Keratinocyte (primary cell): ENCODE results near the gene HMCN2. TPM values are rescaled to one million over a fixed set of nuclear protein-coding genes. Genes with fewer than 3 reads are reported as not detected.

Experiments
- DNase-seq: peaks from one replicate; pipeline ENCODE4 v3.0.0-alpha.2; 2011; ENCODE audit warnings: low read depth, missing footprints, low spot score
- FAIRE-seq: peaks from 2 replicates; lab custom pipeline; 2011; peaks lifted over from hg19 to GRCh38; lab: Jason Lieb, UNC
- H2AFZ ChIP-seq: 2 replicates; pipeline ENCODE4 v1.6.0; 2012; ENCODE audit warnings: low read length, control low read depth, inconsistent platforms; ENCODE audit not compliant: control insufficient read depth
- H3K27ac ChIP-seq: 2 replicates; pipeline ENCODE4 v1.5.1; 2011; ENCODE audit warnings: low read length; ENCODE audit not compliant: control insufficient read depth, insufficient read depth
- H3K27me3 ChIP-seq: 3 replicates; pipeline ENCODE4 v1.6.0; 2011; ENCODE audit warnings: low read length; ENCODE audit not compliant: control insufficient read depth, insufficient read depth; ENCODE audit errors: extremely low read depth
- H3K36me3 ChIP-seq, 2 experiments: 2 replicates in 1 of 2; 3 replicates in 1 of 2; pipeline ENCODE4 v1.5.1; 2011; ENCODE audit warnings: low read length in 2 of 2, mild to moderate bottlenecking in 1 of 2; ENCODE audit not compliant: control insufficient read depth in 2 of 2, insufficient read depth in 2 of 2; ENCODE audit errors: extremely low read depth in 1 of 2
- H3K4me1 ChIP-seq: 3 replicates; pipeline ENCODE4 v1.5.1; 2011; ENCODE audit warnings: low read length; ENCODE audit not compliant: control insufficient read depth, insufficient read depth; ENCODE audit errors: extremely low read depth
- H3K4me2 ChIP-seq: 3 replicates; pipeline ENCODE4 v1.6.0; 2011; ENCODE audit warnings: low read depth, low read length; ENCODE audit not compliant: control insufficient read depth, insufficient read depth; ENCODE audit errors: extremely low read depth
- H3K4me3 ChIP-seq, 3 experiments: fragments of 200-600 bp in 1 of 3; sonication (generic) in 1 of 3; 2 replicates in 2 of 3; 3 replicates in 1 of 3; pipeline ENCODE4 v1.5.1; 2011 to 2016; ENCODE audit warnings: low read length in 3 of 3, mild to moderate bottlenecking in 3 of 3, control low read depth in 2 of 3, inconsistent platforms in 1 of 3, low read depth in 1 of 3, mixed read lengths in 1 of 3, mixed run types in 1 of 3, moderate library complexity in 1 of 3; ENCODE audit not compliant: control insufficient read depth in 2 of 3, insufficient read depth in 2 of 3; ENCODE audit errors: extremely low read depth in 1 of 3
- H3K79me2 ChIP-seq: 2 replicates; pipeline ENCODE4 v1.6.0; 2012; ENCODE audit warnings: low read length; ENCODE audit not compliant: control insufficient read depth, insufficient read depth
- H3K9ac ChIP-seq: 3 replicates; pipeline ENCODE4 v1.6.0; 2011; ENCODE audit warnings: low read length; ENCODE audit not compliant: control insufficient read depth, insufficient read depth; ENCODE audit errors: extremely low read depth
- H3K9me1 ChIP-seq: 3 replicates; pipeline ENCODE4 v1.6.0; 2011; ENCODE audit warnings: low read length; ENCODE audit not compliant: control insufficient read depth, insufficient read depth; ENCODE audit errors: extremely low read depth
- H3K9me3 ChIP-seq: 2 replicates; pipeline ENCODE4 v1.5.1; 2012; ENCODE audit warnings: low read depth, low read length; ENCODE audit not compliant: control insufficient read depth
- H4K20me1 ChIP-seq: 3 replicates; pipeline ENCODE4 v1.6.0; 2011; ENCODE audit warnings: low read length; ENCODE audit not compliant: control insufficient read depth, insufficient read depth; ENCODE audit errors: extremely low read depth
- EZH2 ChIP-seq: IDR thresholded peaks from one replicate; pipeline ENCODE4 v1.6.1; 2012; ENCODE audit warnings: inconsistent platforms, mild to moderate bottlenecking, low read length, moderate library complexity
- dilution Hi-C: fragments of 300-500 bp; cut with MboI; formaldehyde crosslinking; loops from one replicate; pipeline ENCODE4 v1.7.0; 2020; ENCODE audit warnings: low sequenced_read_pairs; ENCODE audit not compliant: extremely low pct_ligation_motif_present
- polyA plus RNA-seq, 5 experiments: library from polyadenylated mRNA; depleted of rRNA in 3 of 5; stranded (reverse) in 3 of 5; stranded (forward) in 1 of 5; unstranded in 1 of 5; fragments of >200 nt; gene quantifications; 1 replicate in 1 of 5; 2 replicates in 3 of 5; 3 replicates in 1 of 5; pipeline versions ENCODE4 v1.2.1 to v1.2.3, GENCODE V29; 2011 to 2012; ENCODE audit warnings: missing spikeins in 2 of 5, low read depth in 1 of 5, low replicate concordance in 1 of 5
- TF ChIP-seq, protein P1 (sequence below), 3 experiments: IDR thresholded peaks in 1 of 3; conservative IDR thresholded peaks in 1 of 3; optimal IDR thresholded peaks in 1 of 3; 2 replicates in 2 of 3; 3 replicates in 1 of 3; pipeline versions ENCODE3 to v1.5.1; 2011; ENCODE audit warnings: low read length in 3 of 3, mild to moderate bottlenecking in 3 of 3, moderate library complexity in 2 of 3, control low read depth in 1 of 3, inconsistent platforms in 1 of 3; ENCODE audit not compliant: insufficient read depth in 2 of 3; ENCODE audit errors: extremely low read depth in 1 of 3

The HMCN2 gene
- polyA plus RNA-seq, 1 donor (not counting 4 experiments of a cell fraction or from before 2014, with no cell fraction given), result not detected

DNA sequence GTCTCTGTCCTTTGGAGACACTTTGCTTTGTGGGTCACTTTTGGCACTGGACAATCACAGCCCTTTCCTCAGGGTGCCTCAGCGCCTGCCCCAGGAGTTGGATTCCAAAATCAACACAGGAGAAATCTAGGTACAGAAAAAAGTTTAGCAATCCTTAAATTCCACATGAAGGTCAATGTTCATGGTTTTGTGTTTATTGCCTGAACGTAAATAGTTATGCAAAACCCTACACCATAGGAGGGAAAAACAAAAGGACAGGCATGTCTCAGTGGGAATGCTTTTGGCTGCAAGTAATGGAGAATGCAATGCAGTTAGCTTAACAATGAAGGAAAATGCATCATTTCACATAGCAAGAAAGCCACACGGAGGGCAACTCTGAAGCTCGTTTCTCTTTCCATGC lies 6.5 kb upstream of the HMCN2 start:
- no peak overlapping the region for H3K27ac ChIP-seq
- dilution Hi-C loops, result no loop called here
- TF ChIP-seq, protein P1, sequence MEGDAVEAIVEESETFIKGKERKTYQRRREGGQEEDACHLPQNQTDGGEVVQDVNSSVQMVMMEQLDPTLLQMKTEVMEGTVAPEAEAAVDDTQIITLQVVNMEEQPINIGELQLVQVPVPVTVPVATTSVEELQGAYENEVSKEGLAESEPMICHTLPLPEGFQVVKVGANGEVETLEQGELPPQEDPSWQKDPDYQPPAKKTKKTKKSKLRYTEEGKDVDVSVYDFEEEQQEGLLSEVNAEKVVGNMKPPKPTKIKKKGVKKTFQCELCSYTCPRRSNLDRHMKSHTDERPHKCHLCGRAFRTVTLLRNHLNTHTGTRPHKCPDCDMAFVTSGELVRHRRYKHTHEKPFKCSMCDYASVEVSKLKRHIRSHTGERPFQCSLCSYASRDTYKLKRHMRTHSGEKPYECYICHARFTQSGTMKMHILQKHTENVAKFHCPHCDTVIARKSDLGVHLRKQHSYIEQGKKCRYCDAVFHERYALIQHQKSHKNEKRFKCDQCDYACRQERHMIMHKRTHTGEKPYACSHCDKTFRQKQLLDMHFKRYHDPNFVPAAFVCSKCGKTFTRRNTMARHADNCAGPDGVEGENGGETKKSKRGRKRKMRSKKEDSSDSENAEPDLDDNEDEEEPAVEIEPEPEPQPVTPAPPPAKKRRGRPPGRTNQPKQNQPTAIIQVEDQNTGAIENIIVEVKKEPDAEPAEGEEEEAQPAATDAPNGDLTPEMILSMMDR (optimal IDR thresholded peaks at IDR 0.05 in 1 of 3, IDR thresholded peaks at IDR 0.05 in 1 of 3, conservative IDR thresholded peaks at IDR 0.05 in 1 of 3; ENCODE audit: extremely low read depth in 1 of 3, insufficient read depth in 2 of 3, low read length in 3 of 3), result no peak
- no peak for TF ChIP-seq EZH2

DNA sequence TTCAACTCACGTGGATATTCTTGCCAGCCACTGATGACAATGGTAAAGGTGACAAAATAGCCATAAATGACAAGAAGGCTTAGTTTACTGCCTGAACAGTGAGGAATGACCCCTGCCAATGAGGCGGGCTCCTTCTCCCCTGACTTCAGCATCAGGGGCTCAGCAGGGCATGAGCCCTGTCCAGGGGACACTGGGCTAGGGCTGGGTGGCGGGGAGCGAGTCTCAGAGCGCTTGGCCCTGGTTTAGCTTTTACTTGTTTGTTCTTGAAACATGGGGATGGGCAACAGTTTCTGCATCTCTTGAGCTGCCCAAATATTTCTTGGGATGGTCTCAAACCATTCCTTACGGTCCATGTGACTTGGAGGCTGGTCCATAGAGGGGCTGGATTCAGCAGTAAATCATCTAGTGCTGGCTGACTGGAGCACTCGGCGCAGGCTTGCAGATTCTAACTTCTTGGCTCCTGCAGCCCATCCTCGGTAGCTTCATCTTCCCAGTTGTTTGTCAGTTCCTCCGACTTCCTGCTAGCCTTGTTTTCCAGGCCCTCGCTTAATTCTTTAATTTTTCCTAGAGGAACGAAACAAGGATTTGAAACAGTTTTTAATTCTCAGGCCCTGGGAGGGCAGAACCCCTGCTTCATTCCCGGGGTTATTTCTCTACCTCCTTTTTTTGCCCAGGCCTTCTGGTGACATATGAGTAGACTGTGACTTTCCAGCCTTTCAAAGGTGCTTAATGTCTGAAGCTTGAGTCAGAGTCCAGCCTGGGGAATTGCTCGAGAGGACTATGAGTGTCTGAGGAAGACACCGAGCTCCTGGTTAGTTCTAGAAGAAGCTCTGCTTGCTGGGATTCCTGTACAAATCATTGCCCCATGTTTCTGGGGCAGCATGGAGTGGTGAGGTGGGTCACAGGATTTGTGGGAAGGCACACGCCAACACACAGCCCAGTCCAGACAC lies 4.5 kb upstream of the HMCN2 start:
- H3K9me3 ChIP-seq, result no peaks in the 10 kb centered on the region
- FAIRE-seq (no peak), DNase-seq (no peak)
- H3K27ac ChIP-seq, result no peak overlapping the region
- no peaks in the 10 kb centered on the region for H3K79me2 ChIP-seq
- H3K9me1 ChIP-seq, result no peaks in the 10 kb centered on the region
- TF ChIP-seq EZH2, result no peak
- TF ChIP-seq, protein P1 (optimal IDR thresholded peaks at IDR 0.05 in 1 of 3, IDR thresholded peaks at IDR 0.05 in 1 of 3, conservative IDR thresholded peaks at IDR 0.05 in 1 of 3; ENCODE audit: extremely low read depth in 1 of 3, insufficient read depth in 2 of 3, low read length in 3 of 3), result no peak
- H2AFZ ChIP-seq, result no peak overlapping the region
- no peak overlapping the region for H3K4me2 ChIP-seq
- H4K20me1 ChIP-seq, result no peaks in the 10 kb centered on the region
- dilution Hi-C loops, result no loop called here
- H3K9ac ChIP-seq, result no peak overlapping the region
- H3K4me1 ChIP-seq, result no peaks in the 10 kb centered on the region
- H3K36me3 ChIP-seq, result no peaks in the 10 kb centered on the region
- H3K27me3 ChIP-seq, result peaks cover 43% of the 10 kb centered on the region
- H3K4me3 ChIP-seq, result no peak overlapping the region

More for the DNA sequence above, 6.5 kb upstream of the HMCN2 start:
- Histone ChIP-seq H3K4me1 (peaks cover 10% of the 10 kb centered on the region), H3K4me3 (no peak overlapping the region), H3K36me3 (no peaks in the 10 kb centered on the region), H4K20me1 (no peaks in the 10 kb centered on the region), H3K79me2 (no peaks in the 10 kb centered on the region), H3K9me1 (peaks cover 2% of the 10 kb centered on the region), H3K27me3 (peaks cover 23% of the 10 kb centered on the region), H3K9me3 (no peaks in the 10 kb centered on the region), H2AFZ (no peak overlapping the region), H3K4me2 (no peak overlapping the region), H3K9ac (no peak overlapping the region)
- DNase-seq (no peak), FAIRE-seq (no peak)
